GM12865 (cell line): ENCODE results near the gene GTF3C1.
"Not testable (repeated sequence)": the region's sequence is repeated elsewhere in the genome, so short reads cannot be mapped to it uniquely, and the experiment has no call there.

Experiments
- DNase-seq: peaks from one replicate; pipeline ENCODE4 v3.0.0; 2010; ENCODE audit warnings: low read depth
- H3K4me3 ChIP-seq: 2 replicates; pipeline ENCODE4 v1.5.1; 2011; ENCODE audit warnings: mild to moderate bottlenecking, low read depth, low read length, control low read depth
- TF ChIP-seq, protein P1 (sequence below): IDR thresholded peaks from 2 replicates; pipeline ENCODE4 v1.5.1; 2011; ENCODE audit warnings: low read length, control low read depth, low read depth, inconsistent platforms; ENCODE audit not compliant: insufficient read depth; ENCODE audit errors: missing control alignments

The GTF3C1 gene

DNA sequence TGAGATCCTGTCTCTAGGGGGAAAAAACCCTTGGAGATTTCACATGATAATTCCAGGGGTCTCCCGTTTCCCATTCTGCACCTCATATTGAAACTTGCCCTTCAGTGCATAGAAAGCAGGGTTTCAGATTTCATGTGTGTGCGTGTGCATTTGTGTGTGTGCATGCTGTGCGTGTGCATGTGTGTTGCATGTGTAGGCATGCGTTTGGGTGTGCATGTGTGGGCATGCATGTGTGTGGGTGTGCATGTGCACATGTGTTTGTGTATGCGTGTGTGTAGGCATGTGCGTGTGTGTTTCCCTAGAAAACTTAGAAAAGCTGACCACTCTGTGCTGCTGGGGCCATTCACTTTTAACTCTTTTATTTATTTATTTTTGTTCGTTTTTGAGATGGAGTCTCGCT lies 107.7 kb downstream of the GTF3C1 start:
- no peak for DNase-seq
- TF ChIP-seq, protein P1, sequence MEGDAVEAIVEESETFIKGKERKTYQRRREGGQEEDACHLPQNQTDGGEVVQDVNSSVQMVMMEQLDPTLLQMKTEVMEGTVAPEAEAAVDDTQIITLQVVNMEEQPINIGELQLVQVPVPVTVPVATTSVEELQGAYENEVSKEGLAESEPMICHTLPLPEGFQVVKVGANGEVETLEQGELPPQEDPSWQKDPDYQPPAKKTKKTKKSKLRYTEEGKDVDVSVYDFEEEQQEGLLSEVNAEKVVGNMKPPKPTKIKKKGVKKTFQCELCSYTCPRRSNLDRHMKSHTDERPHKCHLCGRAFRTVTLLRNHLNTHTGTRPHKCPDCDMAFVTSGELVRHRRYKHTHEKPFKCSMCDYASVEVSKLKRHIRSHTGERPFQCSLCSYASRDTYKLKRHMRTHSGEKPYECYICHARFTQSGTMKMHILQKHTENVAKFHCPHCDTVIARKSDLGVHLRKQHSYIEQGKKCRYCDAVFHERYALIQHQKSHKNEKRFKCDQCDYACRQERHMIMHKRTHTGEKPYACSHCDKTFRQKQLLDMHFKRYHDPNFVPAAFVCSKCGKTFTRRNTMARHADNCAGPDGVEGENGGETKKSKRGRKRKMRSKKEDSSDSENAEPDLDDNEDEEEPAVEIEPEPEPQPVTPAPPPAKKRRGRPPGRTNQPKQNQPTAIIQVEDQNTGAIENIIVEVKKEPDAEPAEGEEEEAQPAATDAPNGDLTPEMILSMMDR, result no peak
- no peak overlapping the region for H3K4me3 ChIP-seq

DNA sequence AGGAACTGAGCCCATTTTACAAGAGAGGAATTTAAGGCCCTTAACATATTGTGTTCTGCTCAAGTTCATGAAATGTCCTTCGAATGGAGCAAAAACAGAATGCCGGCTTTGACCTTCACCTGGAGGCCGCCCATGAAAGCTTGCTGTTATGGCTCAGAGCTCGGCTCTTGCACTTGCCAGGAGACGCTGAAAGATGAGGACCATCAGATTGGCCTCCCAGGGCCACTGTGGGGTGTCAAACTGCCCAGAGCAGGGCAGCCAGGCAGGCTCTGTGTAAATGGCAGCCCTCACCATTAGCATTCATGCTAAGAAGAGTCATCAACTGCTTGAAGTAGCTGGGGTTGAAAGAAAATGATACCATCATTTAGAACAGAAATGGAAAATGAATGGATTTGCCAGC lies 108.4 kb downstream of the GTF3C1 start:
- no peak for DNase-seq

DNA sequence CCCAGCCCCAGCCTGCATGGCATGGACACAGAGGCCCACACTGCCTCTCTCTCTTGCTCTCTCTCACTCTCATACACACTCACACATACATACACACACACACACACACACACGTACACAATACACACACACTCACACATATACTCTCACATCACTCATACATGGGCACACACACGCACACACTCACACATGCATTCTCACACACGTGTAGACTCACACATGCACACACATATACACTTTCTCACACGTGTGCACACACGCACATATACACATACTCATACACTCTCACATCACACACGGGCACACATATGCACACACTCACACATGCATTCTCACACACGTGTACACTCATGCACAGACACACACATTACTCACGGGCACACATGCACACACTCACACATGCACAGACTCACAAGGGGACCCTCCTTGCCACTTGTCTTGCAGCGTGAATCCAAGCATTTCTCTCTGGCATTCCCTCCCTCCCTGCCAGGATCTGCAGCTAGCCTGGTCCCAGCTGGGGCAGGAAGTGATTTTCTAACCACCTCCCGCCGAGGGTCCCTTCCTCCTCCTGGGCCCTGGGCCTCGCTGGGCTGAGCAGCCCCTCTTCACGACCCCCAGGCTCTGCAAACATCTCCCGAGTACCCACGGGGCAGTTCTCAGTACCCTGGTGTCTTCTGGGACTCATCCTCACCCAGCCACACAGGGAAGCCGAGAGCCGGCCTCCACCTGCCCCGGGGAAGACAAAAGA lies 110.3 kb downstream of the GTF3C1 start:
- H3K4me3 ChIP-seq, result no peak overlapping the region
- TF ChIP-seq, protein P1, result no peak
- DNase-seq, result no peak

More for the DNA sequence above, 108.4 kb downstream of the GTF3C1 start:
- H3K4me3 ChIP-seq, result no peak overlapping the region
- TF ChIP-seq, protein P1, result no peak

DNA sequence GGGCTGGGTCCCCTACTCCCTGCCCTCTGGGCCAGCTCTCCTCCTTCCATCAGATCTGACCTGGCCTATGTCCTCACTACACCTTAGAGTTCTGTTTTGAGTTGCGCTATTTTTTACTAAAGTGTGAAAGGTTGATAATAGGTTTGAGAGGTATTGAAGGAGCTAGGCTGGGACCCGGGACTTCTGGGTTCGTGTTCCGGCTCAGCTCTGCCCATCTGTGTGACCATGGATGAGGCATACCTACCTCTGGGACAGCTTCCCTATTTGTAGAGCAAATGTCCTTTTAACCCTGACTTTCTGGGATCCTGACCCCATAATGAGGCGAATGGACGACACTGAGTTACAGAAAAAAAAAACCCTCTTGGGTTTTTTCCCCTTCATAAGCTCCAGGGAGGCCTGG lies 111.8 kb downstream of the GTF3C1 start:
- TF ChIP-seq, protein P1, result no peak
- DNase-seq, result no peak
- no peak overlapping the region for H3K4me3 ChIP-seq

DNA sequence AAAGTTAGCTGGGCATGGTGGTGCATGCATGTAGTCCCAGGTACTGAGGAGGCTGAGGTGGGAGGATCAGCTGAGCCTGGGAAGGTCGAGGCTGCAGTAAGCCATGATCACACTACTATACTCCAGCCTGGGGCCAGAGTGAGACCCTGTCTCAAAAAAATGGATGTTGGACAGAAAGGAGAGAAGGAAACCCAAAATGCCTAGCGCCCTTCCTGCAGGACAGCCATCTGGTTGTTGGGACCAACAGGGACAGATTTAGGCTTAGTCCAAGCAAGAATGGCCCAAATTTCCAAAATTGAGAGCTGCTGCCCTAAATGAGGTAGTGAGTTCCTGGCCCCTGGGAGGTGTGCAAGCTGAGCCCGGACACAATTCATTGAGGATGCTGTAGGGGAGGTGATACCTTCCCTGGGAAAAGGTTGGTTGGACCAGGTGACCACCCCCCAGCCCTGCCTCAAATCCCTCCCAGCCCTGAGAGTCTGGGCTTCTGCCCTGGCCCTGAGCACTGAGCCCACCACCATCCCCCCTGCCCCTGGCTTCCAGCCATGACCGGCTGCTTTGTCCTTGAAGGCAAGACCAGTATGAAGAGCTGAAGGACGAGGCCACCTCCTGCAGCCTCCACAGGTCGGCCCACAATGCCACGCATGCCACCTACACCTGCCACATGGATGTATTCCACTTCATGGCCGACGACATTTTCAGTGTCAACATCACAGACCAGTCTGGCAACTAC lies 112.6 kb downstream of the GTF3C1 start:
- TF ChIP-seq, protein P1, result no peak
- H3K4me3 ChIP-seq, result no peak overlapping the region
- DNase-seq, result no peak

DNA sequence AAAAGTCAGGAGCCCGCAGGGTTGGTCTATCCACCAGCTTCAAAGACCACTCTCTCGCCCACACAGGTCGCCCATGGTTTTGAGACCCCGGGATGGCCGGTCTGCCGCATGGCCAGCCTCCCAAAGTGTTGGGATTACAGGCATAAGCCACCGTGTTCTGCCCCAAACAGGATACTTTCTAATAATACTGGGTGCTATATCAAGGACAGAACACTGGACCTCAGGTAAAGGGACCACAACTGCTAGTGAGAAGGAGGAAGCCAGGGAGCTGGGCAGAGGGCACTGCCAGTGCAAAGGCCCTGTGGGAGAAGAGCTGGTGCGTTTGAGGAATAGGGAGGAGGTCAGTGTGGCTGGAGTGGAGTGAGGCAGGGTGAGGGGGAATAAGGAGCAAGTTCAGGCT lies 113.6 kb downstream of the GTF3C1 start:
- no peak overlapping the region for H3K4me3 ChIP-seq
- TF ChIP-seq, protein P1, result no peak
- no peak for DNase-seq

DNA sequence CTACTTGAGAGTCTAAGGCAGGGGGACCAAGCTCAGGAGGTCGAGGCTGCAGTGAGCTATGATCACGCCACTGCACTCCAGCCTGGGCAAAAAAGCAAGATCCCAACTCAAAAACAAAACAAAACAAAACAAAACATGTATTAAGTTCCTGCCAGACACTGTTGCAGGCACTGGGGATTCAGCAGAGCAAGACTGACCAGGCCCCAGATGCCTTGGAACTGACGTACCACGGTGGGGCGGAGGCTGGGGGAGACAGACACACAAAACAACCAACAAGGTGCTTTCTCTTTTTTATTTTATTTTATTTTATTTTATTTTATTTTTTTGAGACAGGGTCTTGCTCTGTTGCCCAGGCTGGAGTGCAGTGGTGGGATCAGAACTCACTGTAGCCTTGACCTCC lies 114.6 kb downstream of the GTF3C1 start:
- H3K4me3 ChIP-seq, DNase-seq: not testable (repeated sequence)
